Gastroesophageal sphincter (tissue), 4 donors: ENCODE data around the gene LRRTM4. TPM values are rescaled to one million over a fixed set of nuclear protein-coding genes. Genes with fewer than 3 reads are reported as not detected.
"Not testable (repeated sequence)": the region's sequence is repeated elsewhere in the genome, so short reads cannot be mapped to it uniquely, and the experiment has no call there.

Source experiments
- ATAC-seq: fragments of 150-250 bp; one replicate; pipeline ENCODE4 v1.9.1; 2016; ENCODE audit warnings: mild to moderate bottlenecking, moderate library complexity
- H3K27ac ChIP-seq, 4 donors: fragments of 200-600 bp; sonication (generic) in 3 of 4; 1 replicate in 3 of 4; 2 replicates in 1 of 4; pipeline ENCODE4 v1.5.1; 2016 to 2019
- H3K27me3 ChIP-seq: fragments of 200-600 bp; sonication (generic); one replicate; pipeline ENCODE4 v1.5.1; 2019
- H3K36me3 ChIP-seq, 2 donors: fragments of 200-600 bp; sonication (generic); one replicate each; pipeline ENCODE4 v1.5.1; 2019; ENCODE audit warnings: control low read depth in 1 of 2
- H3K4me1 ChIP-seq, 3 donors: fragments of 200-600 bp; sonication (generic); 1 replicate in 2 of 3; 2 replicates in 1 of 3; pipeline ENCODE4 v1.5.1; 2016 to 2019; ENCODE audit warnings: control low read depth in 2 of 3
- H3K4me3 ChIP-seq, 2 donors: fragments of 200-600 bp; sonication (generic); one replicate each; pipeline ENCODE4 v1.5.1; 2019; ENCODE audit warnings: mild to moderate bottlenecking in 1 of 2, moderate library complexity in 1 of 2
- H3K9me3 ChIP-seq, 3 donors: fragments of 200-600 bp; sonication (generic); one replicate each; pipeline ENCODE4 v1.5.1; 2017 to 2019; ENCODE audit warnings: control low read depth in 2 of 3
- EP300 ChIP-seq: sonication (generic); formaldehyde crosslinking; IDR thresholded peaks from one replicate; pipeline ENCODE4 v1.6.1; 2017; ENCODE audit warnings: antibody characterized with exemption, mild to moderate bottlenecking
- POLR2A ChIP-seq, 2 donors: fragments of 450-650 bp; IDR thresholded peaks; one replicate each; pipeline ENCODE4 v1.6.1; 2017; ENCODE audit warnings: antibody characterized with exemption in 2 of 2, mild to moderate bottlenecking in 2 of 2, moderate library complexity in 1 of 2
- POLR2AphosphoS5 ChIP-seq: sonication (generic); formaldehyde crosslinking; IDR thresholded peaks from one replicate; pipeline ENCODE4 v1.6.1; 2017; ENCODE audit warnings: antibody characterized with exemption
- WGBS, 2 donors: methylation state at CpG; one replicate each; pipeline ENCODE4 v1.1.5; 2018; ENCODE audit warnings: low coverage in 1 of 2; 5-methylcytosine and 5-hydroxymethylcytosine counted together
- total RNA-seq, 4 donors: library from RNA; depleted of rRNA; stranded (reverse); fragments of >200 nt; gene quantifications; one replicate each; pipeline ENCODE4 v1.1.0, GENCODE V29; 2016
- TF ChIP-seq, protein P1 (sequence below), 4 experiments: fragments of 200-600 bp in 2 of 4; fragments of 450-650 bp in 2 of 4; sonication (generic) in 1 of 4; IDR thresholded peaks; one replicate each; pipeline ENCODE4 v1.5.1; 2017 to 2019; ENCODE audit warnings: antibody characterized with exemption in 4 of 4, mild to moderate bottlenecking in 2 of 4, moderate library complexity in 2 of 4

The LRRTM4 gene
- total RNA-seq, 4 donors from 2014 or later = 0.12 to 0.30 (median 0.27) TPM; not detected in 1

DNA sequence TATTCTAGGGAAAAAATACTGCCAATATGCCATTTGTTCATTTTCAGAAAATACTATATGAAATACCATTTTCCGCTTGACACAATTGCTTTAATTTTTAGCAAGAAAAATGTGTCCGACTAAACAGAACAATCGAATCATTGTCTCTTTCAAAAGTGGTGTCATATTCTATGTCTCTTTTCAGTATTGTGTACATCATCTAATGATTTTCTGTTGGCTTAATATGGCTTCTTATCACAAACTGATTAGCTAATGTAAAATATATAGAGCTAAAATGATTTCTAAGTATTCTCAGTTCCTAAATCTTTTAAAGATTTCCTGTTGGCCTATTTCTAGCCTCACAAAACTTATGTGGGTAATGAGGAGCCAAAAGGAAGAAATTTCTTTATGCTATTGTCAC, 436.6 kb downstream of the LRRTM4 start:
- 61 to 90% methylated on average over 3 of the region's 3 CpGs for WGBS, 2 donors
- Histone ChIP-seq H3K27me3 (peaks cover 6% of the 10 kb centered on the region), H3K4me3 (no peak overlapping the region), H3K27ac (no peak overlapping the region), H3K4me1 (no peaks in the 10 kb centered on the region), H3K9me3 (no peaks in the 10 kb centered on the region), H3K36me3 (no peaks in the 10 kb centered on the region)
- no peak for ATAC-seq
- TF ChIP-seq EP300 (no peak), POLR2A (IDR thresholded peaks at IDR 0.05) (no peak), POLR2AphosphoS5 (no peak)
- TF ChIP-seq, protein P1, sequence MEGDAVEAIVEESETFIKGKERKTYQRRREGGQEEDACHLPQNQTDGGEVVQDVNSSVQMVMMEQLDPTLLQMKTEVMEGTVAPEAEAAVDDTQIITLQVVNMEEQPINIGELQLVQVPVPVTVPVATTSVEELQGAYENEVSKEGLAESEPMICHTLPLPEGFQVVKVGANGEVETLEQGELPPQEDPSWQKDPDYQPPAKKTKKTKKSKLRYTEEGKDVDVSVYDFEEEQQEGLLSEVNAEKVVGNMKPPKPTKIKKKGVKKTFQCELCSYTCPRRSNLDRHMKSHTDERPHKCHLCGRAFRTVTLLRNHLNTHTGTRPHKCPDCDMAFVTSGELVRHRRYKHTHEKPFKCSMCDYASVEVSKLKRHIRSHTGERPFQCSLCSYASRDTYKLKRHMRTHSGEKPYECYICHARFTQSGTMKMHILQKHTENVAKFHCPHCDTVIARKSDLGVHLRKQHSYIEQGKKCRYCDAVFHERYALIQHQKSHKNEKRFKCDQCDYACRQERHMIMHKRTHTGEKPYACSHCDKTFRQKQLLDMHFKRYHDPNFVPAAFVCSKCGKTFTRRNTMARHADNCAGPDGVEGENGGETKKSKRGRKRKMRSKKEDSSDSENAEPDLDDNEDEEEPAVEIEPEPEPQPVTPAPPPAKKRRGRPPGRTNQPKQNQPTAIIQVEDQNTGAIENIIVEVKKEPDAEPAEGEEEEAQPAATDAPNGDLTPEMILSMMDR (IDR thresholded peaks at IDR 0.05) = no peak

DNA sequence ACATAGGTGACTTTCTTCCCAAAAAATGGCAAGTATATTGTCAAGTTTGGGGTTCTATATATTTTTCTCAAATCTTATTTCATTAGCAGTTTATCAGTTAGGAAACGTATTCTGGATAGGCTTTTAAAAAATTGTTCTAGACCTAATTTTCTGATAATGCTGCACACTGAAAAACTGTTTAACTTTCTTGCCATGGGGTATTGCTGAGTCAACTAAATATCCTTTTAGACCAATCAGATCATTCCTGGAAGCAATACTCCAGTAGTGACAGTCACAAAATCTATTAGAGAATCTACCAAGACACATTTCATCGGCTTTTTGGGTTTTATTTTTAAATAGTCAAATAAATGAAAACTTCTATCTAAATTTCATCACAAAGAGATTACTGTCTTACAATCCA, 440.6 kb downstream of the LRRTM4 start:
- Histone ChIP-seq H3K9me3 (no peaks in the 10 kb centered on the region), H3K27ac (no peak overlapping the region), H3K4me1 (no peaks in the 10 kb centered on the region), H3K4me3 (no peak overlapping the region), H3K27me3 (no peaks in the 10 kb centered on the region), H3K36me3 (no peaks in the 10 kb centered on the region)
- ATAC-seq = no peak
- TF ChIP-seq POLR2A (IDR thresholded peaks at IDR 0.05) (no peak), POLR2AphosphoS5 (no peak), EP300 (no peak)
- TF ChIP-seq, protein P1 (IDR thresholded peaks at IDR 0.05) = no peak
- WGBS, 2 donors = 77 to 90% methylated on average over 2 of the region's 2 CpGs

DNA sequence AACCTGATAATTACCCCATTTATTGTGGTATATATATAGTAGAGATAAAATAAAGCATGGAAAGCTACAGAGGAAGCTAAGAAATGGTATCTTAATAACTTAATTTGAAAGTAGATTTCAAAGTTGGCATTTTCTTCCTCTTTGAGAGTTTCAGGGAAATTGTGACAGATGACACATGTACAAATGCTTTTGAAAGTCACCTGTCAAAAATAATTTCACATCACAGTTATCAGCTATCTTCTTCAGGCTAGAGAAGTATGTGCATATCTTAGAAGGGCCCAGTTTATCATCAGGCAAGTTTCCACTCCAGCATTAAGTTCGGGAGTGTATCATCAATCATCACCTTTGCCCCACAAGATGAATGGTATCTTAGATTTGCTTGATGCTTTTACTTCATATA, 457.9 kb downstream of the LRRTM4 start:
- H3K27ac ChIP-seq = no peak overlapping the region
- H3K27me3 ChIP-seq = no peaks in the 10 kb centered on the region
- no peak for ATAC-seq
- H3K36me3 ChIP-seq = no peaks in the 10 kb centered on the region
- no peak for TF ChIP-seq POLR2A (IDR thresholded peaks at IDR 0.05)
- H3K4me1 ChIP-seq = no peaks in the 10 kb centered on the region
- H3K9me3 ChIP-seq = no peaks in the 10 kb centered on the region
- WGBS, 2 donors = 57 to 82% methylated on average over 1 of the region's 1 CpG
- no peak overlapping the region for H3K4me3 ChIP-seq

DNA sequence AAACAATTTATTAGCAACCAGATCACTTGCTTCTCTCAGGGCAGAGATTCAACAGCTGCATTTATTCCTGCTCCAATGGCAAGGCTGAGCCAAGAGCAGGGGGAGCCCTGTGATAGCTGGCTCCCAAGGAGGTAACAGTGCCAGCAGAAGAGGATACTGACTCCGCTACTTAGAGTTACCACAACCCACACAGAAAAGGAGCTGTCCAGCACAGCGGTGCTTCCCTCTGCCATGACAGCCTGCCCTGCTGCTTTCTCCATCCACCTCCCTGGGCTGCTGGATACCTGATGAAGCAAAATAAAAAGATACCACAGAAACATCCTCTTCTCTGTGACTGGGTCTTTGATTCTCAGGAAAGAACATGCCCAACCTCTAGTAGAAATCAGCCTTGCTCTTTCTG, 467.2 kb downstream of the LRRTM4 start:
- ATAC-seq = no peak
- no peaks in the 10 kb centered on the region for H3K9me3 ChIP-seq
- 61% methylated on average over 2 of the region's 2 CpGs; no CpG with 5 or more reads in 1 of the 2 donors for WGBS, 2 donors
- no peaks in the 10 kb centered on the region for H3K36me3 ChIP-seq
- TF ChIP-seq EP300 = no peak
- TF ChIP-seq, protein P1 (IDR thresholded peaks at IDR 0.05) = no peak
- no peak for TF ChIP-seq POLR2AphosphoS5
- no peak for TF ChIP-seq POLR2A (IDR thresholded peaks at IDR 0.05)
- H3K4me3 ChIP-seq = no peak overlapping the region
- no peaks in the 10 kb centered on the region for H3K27me3 ChIP-seq
- no peaks in the 10 kb centered on the region for H3K4me1 ChIP-seq
- no peak overlapping the region for H3K27ac ChIP-seq

DNA sequence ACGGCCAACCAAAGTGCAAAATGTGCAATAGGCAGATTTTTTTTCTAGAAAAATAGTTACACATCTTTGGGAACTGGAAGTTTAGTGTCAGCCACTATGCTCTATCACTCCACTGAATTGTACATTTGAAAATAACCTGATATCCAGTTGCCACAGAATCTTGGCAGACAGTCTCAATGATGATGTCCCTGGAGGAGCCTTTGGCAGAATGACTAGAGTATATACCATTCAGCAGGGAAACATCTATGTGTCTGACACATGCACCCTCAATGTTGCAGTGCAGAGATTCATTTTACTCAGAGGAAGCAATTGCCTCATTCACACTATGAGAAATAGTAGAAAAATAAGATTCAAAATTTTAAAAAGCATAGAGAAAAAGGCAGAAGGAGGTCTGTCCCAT, 475.8 kb downstream of the LRRTM4 start:
- no peaks in the 10 kb centered on the region for H3K36me3 ChIP-seq
- no peak overlapping the region for H3K27ac ChIP-seq
- H3K27me3 ChIP-seq = no peaks in the 10 kb centered on the region
- no peaks in the 10 kb centered on the region for H3K4me1 ChIP-seq
- TF ChIP-seq EP300 = no peak
- TF ChIP-seq POLR2A (IDR thresholded peaks at IDR 0.05) = no peak
- TF ChIP-seq, protein P1 (IDR thresholded peaks at IDR 0.05) = no peak
- no peak for TF ChIP-seq POLR2AphosphoS5
- WGBS, 2 donors = 50% methylated on average over 1 of the region's 1 CpG; no CpG with 5 or more reads in 1 of the 2 donors
- ATAC-seq = no peak
- H3K4me3 ChIP-seq = no peak overlapping the region
- no peaks in the 10 kb centered on the region for H3K9me3 ChIP-seq

DNA sequence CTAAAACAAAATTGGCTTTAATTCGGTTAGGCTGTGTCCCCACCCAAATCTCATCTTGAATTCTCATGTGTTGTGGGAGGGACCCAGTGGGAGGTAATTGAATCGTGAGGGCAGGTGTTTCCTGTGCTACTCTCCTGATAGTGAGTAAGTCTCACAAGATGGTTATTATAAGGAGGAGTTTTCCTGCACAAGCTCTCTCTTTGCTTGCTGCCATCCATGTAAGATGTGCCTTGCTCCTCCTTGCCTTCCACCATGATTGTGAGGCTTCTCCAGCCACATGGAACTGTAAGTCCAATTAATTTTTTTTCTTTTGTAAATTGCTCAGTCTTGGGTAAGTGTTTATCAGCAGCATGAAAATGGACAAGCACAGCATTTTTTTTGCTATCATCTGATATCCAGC, 476.7 kb downstream of the LRRTM4 start:
- not testable (repeated sequence) for H3K27ac ChIP-seq, H3K4me1 ChIP-seq, H3K9me3 ChIP-seq, H3K36me3 ChIP-seq, H3K4me3 ChIP-seq, ATAC-seq, H3K27me3 ChIP-seq
- 72 to 100% methylated on average over 2 of the region's 2 CpGs for WGBS, 2 donors
